ENCODE measurements around the gene CEPT1.

Gene CEPT1

DNA sequence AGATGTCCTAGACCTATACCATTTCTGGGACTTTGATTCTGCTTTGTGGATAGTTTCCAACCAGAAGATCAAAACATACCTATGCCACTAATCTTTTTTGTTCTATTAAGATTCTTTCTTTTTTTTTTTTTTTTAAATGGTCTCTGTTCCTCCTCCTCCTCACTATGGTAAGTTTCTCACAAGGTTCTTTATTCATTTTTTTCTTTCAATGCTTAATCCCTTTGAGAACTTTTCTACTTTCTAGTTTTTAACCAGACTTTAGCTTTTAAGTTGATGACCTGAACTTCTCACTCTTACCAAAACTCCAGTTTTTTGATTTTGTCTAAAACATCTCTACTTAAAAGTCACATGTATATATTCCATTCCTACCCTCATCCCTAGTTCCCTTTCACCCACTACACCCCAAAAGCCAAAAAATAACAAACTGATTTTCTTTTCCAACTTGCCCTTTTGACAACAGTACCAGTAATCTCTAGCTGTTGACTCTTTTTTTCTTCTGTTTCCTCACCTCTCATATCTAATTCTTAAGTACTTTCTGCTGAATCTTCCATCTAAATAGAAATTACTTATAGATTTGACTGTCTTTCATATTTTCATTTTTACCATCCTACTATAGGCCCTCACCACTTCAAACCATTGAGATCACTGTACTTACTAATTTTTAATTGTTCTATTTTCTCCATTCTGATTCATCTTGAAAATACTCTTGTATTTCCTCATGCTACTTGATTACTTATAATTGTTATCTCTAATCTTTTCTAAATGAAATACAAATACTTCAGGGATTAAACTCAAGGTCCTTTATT, 6.1 kb downstream of the CEPT1 start:
- DNase-seq (ENCODE audit: low read depth in 2 of 2): no peak

DNA sequence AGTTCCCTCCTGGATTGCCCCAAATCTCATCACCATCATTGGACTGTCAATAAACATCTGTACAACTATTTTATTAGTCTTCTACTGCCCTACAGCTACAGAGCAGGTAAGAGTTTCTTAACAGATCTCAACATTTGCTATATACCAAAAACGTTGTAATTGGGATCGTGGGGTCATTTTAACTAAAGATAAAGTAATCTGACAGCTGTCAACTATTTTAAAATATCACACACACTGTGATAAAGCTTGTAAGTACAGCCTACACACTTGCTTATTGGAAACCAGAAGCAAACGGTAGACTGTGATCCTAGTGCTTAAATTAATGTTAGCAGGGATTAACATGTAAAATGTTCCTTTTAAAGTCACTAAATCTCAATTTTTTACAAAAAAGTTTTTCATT, 7.9 kb downstream of the CEPT1 start:
- no peak for DNase-seq (ENCODE audit: low read depth in 2 of 2)

DNA sequence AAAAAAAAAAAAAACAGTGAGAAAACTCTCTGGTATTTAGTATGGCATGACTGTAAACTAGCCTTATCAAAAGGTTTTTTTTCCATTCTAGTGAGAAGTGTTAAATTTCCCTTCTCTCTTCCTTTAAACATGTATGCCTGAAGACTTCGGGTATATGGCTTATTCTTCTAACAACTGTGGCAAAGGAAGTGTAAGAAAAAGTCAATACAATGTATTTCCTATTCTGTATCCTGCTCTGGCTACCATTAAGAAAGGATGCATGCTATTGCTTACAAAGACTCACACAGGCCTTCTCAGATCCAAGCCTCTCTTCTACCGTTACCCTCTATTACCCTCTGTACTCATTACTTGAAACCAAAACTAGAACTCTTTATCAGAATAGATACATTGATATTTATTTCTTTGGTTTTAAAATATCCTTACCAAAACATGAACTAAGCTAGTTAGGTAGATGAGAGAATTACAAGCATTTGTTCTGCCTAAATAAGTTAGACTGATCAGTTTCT, 8.4 kb downstream of the CEPT1 start:
- DNase-seq (ENCODE audit: low read depth in 2 of 2): no peak

DNA sequence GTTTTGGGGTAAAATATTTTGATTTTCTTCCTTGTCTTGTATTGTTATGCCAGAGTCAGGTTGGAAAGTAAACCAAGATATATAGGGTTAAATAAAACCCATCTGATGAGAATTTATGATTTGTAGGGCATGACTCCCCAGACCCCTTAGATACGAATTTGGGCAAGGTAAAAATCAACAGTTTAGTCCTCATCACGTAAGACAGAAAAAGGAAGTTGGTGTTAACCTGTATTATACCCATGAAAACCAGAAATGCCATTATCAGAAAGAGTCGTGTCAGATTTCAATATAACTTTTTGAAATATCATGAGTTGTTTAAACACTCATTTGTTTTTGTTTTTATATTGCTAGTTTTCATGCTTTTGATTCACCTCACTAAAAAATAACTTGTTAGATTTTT, 11.8 kb downstream of the CEPT1 start:
- no peak for DNase-seq (ENCODE audit: low read depth in 2 of 2)

DNA sequence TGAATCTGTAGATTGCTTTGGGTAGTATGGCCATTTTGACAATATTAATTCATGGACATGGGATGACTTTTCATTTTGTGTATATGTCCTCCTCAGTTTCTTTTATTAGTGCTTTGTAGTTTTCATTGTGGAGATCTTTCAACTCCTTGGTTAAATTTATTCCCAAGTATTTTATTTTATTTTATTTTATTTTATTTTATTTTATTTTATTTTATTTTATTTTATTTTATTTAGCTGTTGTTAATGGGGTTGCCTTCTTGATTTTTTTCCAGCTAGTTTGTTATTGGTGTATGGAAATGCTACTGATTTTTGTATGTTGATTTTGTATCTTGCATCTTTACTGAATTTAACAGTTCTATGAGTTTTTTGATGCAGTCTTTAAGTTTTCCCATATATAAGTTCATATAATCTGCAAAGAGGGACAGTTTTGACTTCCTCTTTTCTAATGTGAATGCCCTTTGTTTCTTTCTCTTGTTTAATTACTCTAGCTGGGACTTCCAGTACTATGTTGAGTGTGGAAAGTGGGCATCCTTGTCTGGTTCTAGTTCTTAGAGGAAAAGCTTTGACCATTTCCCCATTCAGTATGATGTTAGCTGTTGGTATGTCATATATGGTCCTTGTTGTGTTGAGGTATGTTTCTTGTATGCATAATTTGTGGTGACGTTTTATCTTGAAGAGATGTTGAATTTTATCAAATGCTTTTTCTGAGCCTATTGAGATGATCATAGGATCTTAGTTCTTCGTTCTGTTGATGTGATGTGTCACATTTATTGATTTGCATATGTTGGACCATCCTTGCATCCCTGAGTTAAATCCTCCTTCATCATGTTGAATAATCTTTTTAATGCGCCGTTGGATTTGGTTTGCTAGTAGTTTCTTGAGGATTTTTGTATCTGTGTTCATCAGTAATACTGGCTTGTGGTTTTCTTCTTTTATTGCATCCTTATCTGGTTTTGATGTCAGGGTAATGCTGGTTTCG, 14.3 kb downstream of the CEPT1 start:
- DNase-seq (ENCODE audit: low read depth in 2 of 2): no peak

DNA sequence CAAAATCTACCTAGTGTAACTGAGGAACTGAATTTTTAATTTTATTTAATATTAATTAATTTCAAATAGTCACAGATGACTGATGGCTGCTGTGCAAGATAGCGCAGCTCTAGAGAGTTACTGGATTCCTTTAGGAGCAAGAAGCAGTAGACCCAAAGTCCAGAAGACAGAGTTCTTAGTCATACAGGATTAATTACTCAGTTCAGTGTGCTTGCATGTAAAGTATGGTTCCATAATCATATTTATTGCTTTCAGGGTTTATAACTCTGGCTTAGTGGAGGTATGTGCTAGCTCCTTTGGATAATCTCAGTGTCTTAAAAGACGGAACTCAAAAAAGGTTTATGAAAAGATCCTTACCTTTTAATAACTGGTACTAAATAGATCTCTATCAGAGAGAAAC, 17.4 kb downstream of the CEPT1 start:
- no peak for DNase-seq (ENCODE audit: low read depth in 2 of 2)

DNA sequence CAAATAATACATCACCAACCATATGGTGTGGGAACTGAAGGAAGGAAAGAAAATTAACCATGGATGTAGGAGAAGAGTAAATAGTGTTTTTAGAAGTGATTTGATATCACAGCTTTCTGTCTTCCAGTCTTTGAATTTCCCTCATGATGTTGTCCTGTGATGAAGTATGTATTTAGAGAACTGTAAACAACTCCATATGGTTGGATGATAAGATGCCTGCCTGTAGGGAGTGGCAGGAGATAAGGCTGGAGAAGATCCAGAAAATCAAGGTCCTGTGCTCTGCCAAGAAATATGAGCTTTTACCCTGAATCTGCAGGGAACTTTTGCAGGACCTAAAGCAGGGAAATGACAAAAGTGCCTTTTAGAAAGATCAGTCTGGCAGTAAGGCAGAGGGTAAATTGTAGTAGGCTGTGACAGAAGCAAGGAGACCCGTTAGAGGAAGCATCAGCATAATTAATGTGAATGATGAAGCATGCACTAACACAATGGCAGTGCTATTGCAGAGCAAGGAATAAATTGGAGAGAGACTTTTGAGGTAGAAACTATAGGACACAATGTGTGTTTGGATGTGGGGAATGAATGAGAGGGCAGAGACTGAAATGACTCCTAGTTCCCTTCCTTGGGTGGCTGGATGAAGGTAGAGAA, 21.9 kb downstream of the CEPT1 start:
- no peak for DNase-seq (ENCODE audit: low read depth in 2 of 2)

DNA sequence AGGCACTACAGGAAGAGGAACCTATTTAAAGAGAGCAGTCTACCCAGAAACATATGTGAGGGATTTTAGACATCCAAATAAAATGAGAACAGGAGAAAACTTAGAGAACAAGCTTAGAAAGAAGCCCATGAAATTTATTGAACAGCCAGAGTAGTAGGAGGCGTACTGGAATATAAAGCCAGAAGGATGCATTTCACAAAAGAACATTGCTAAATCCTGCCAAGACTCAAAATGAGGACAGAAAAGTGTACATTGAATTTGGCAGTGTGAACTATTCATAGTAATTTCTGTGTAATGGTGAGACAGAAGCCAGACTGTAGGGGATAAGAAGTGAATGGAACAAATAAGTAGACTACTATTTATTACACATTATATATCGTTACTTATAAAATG, 22.5 kb downstream of the CEPT1 start:
- no peak for DNase-seq (ENCODE audit: low read depth in 2 of 2)

DNA sequence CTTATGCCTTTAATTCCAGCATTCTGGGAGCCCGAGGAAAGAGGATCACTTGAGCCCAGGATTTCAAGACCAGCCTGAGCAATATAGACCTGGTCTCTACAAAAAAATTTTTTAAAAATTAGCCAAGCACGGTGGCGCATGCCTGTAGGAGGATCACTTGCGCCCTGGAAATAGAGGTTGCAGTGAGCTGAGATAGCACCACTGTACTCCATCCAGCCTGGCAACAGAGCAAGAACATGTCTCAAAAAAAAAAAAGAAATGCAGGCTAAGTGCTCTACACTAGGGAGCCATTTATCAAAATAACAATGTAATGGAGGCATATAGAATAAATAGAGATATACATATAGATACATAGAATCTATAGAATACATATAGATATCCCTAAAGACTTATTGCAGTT, 23.3 kb downstream of the CEPT1 start:
- no peak for DNase-seq (ENCODE audit: low read depth in 2 of 2)

DNA sequence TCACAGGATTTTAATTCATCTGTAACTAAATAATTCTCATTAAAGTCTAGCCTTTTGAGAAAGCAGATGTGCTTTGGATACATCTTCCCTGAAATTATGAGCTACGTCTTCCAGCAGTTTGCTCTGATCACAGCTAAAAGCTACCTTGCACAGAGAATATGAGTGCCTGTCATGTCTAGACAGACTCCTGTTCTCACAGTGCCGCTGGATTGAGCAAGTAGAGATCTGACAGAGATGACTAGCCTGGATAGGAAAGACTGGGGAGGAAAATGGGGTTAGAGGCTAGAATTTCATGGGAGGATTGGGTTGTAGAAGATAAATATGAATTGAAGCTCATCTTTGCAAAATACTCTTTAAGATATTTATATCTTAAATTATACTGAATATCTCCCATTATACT, 24.1 kb downstream of the CEPT1 start:
- no peak for DNase-seq (ENCODE audit: low read depth in 2 of 2)

DNA sequence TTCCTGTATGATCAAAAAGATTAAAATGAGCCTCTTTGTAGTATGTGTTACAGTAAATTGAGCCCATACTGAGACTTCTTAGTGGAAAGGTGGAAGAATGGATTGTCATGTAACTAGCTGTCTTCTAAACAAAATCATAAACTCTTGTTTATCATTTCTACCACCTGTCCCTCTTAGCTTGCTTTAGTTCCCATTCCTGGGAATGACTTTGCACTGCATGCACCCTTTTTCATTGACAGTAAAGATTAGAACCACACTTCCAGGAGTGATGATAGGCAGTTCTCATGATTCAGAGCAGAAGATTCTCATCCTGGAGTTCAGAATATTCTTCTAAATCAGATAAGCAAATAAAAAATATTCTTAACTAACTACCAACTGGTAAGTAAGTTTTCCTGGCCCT, 32.4 kb downstream of the CEPT1 start:
- DNase-seq (ENCODE audit: low read depth in 2 of 2): no peak

DNA sequence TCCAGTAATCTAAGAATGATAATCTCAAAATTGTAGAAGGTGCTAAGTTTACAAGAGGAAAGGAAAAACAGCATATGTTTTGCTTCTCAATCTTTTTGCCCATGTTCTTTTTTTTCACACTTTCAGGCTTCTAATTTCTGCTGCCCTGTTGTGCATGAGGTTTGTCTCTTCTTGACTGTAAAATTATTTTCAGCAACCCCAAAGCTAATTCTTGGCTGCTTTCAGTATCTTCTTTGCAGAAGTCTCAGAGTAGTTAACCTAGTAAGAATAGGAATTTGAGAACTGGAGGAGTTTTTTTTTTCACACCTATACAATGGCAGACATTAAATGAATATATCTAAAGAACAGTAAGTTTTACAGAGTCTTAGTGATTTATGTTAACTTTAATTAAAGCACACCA, 34.0 kb downstream of the CEPT1 start:
- DNase-seq (ENCODE audit: low read depth in 2 of 2): no peak

DNA sequence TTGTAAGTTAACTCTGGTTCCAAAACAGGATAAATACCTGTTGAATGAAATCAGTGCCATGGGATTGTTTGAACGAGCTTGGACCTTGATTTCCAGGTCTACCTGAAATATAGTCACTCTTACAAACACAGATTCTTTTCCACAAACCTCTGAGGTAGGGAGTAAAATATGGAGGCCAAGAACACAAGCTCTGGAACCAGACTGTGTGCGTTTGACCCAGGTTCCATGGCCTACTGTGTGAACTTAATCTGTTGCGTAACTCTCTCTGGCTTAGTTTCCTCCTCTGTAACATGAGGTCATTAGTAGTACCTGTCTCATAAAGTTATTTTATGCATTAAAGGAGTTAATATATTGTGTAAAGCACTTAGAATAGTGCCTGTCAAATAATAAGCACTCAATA, 35.3 kb downstream of the CEPT1 start:
- DNase-seq (ENCODE audit: low read depth in 2 of 2): no peak

DNA sequence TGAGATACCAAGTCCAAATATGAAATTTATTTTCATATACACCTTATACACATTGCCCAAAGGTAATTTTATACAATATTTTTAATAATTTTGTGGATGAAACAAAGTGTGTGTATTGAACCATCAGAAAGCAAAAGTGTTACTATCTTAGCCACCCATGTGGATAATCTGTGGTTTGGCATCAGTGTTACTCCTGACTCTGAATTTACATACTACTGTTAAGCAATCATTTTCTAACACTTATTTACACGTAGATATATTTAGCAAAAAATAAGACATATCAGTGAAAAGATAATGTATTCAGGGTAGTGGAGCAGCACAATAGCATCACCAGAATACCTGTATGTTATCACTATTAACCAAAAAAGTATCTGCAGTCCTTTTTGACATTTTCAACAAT, 36.7 kb downstream of the CEPT1 start:
- DNase-seq (ENCODE audit: low read depth in 2 of 2): no peak

DNA sequence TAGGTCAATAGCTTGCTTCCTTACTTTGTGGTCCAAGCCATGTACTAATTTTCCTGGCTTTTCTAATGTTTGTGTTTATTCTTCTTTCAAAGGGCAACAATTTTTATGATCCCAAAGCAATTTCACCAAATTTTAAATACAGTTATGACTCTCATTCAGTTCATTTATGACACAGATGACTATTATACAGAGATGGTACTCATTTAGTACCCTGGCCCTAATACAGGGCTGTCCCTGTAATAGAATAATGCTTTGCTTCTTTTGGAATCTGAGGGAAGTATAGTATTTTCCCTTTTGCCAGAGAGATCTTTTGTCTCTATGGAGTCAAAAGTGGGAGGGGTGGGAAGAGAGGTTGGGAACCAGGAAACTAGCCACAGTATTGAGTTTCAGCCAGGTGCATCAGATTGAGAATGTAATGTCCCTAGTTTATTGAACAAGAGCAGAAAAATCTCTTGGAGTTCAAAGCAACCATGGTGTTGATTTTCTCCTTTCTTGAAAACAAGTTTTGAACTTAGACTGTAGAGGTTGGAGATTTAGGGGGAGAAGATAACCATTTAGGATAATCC, 40.0 kb downstream of the CEPT1 start:
- no peak for DNase-seq (ENCODE audit: low read depth in 2 of 2)

DNA sequence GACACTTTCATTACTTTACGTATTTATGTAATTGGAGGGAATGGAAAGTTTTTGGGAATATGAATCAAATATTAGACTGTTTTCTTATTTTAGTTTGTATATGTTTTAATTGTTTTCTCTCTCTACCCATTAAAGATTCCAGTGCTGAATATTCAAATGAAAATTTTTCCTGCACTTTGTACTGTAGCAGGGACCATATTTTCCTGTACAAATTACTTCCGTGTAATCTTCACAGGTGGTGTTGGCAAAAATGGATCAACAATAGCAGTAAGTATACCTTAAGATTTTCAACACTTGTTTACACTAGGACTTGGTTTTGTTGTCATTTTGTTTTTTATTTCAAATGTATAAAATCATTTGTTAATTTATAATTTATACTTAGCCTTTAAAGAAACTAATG, 42.0 kb downstream of the CEPT1 start:
- DNase-seq (ENCODE audit: low read depth in 2 of 2): no peak

DNA sequence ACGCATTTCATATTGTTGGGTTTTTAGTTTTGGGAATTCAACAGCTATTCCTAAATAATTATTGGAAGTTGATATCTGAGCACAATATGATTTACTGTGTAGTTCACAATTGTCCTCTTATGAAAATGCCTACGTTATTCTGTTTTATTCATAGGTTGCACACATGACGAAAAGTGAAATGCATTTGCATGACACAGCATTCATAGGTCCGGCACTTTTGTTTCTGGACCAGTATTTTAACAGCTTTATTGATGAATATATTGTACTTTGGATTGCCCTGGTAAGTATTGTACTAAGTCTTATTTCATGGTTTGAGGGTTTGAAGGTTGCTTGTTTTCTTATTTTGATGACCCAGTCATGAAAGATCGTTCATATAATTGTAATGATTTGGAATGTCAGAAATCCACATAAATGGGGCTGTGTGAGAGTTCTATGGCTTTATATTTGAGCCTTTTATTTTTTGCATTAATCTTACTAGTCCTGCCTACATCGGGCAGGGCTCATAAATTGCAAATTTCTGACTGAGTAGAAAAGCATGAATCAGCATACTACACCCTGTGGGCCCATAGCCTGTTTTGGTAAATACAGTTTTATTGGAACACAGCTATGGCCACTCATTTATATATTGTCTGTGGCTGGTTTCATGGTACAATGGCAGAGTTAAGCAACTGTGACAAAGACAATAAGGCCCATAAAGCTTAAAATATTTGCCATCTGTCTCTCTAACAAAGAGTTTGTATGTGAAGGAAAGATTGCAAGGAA, 43.5 kb downstream of the CEPT1 start:
- no peak for DNase-seq (ENCODE audit: low read depth in 2 of 2)

DNA sequence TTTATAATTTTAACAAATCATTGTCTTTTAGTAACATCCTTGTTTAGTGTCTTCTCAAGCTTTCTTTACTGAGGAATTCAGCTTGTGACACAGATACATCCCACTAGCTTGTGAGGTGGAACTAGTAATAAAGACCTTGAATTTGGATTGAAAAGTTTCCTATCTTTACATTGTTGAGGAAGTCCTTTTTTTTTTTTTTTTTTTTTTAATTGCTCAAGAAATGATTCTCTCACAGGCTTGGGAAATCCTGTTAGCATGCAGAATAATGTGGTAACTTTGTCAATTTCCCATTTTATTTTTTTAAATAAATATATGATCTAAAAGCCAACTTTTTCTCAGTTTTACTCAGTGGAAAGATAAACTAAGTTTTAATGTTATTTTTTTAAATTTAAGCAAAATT, 44.6 kb downstream of the CEPT1 start:
- DNase-seq (ENCODE audit: low read depth in 2 of 2): no peak

DNA sequence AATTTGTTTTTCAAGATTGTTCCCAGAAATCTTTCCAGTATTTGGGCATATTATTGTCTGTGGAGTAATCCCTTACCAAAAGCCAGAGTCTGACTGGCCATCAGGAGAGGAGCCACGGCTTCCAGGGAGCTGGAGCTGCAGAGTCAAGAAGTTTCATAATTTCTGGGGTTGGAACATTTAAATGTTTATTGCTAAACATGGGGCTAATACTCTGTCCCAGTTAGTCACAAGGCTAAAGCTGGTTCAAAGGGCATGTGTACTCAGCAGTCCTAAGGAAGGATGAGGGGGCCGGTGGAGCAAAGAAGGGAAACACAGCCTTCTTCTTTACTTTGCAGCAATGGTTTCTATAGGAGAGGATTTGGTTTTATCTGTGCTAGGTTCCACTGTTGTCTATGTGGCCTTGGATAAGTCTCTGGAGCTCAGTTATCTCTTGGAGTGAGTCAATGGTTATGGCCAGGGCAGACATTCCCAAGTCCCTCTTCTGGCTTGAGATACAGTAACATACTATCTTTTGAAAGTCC, 51.0 kb downstream of the CEPT1 start:
- DNase-seq (ENCODE audit: low read depth in 2 of 2): no peak

DNA sequence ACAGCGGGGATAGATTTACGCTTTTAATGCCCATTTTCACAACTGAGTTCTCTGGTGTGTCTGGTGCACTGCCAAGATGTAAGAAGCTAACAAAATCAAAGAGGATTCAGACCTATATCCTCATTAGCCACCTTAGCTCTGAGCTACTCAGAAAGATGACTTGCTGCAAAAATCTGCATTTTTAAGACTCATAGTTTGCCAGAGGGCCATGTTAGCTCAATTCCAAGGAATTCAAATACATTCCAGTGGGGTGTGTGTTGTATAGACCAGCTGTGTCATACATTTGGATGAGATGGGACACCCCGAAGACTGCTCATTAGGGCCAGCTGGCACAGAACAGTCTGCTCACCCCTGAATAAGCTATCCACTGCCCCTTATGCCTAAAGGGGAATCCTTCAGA, 51.5 kb downstream of the CEPT1 start:
- peak; percentile 36 to 51 for DNase-seq (ENCODE audit: low read depth in 2 of 2)

DNA sequence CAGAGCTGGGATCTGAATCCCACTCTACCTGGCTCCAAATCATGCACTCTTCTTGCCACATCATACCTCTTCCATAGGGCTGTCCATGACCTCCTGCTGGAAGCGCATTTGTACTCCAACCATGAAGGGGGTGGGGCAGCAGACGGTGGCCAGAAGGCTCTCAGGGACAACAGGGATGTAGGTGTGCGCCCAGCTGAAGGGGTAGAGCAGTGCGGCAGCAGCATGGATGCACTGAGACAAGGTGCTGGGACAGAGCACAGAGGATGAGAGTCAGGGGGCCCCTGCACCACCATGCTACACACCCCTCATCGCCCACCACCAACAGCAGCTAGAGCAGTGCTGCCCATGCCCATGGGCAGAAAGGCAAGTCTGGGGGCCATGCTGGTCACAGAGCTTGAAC, 52.1 kb downstream of the CEPT1 start:
- DNase-seq (ENCODE audit: low read depth in 2 of 2): no peak

Measured in fibroblast of skin of left biceps (primary cell).